ENCODE results near the gene KRT7. TPM values are rescaled to one million over a fixed set of nuclear protein-coding genes. Genes with fewer than 3 reads are reported as not detected.
A peak's percentile ranks its signal among the peaks of the same experiment; 100 is the strongest.

KRT7 gene
- total RNA-seq, 1 experiment from 2014 or later = 2.3 TPM

GRCh38 chr12:52211716-52212585, 21.1 kb upstream of the KRT7 start:
- no peak for DNase-seq (ENCODE audit: low read depth)

DNA sequence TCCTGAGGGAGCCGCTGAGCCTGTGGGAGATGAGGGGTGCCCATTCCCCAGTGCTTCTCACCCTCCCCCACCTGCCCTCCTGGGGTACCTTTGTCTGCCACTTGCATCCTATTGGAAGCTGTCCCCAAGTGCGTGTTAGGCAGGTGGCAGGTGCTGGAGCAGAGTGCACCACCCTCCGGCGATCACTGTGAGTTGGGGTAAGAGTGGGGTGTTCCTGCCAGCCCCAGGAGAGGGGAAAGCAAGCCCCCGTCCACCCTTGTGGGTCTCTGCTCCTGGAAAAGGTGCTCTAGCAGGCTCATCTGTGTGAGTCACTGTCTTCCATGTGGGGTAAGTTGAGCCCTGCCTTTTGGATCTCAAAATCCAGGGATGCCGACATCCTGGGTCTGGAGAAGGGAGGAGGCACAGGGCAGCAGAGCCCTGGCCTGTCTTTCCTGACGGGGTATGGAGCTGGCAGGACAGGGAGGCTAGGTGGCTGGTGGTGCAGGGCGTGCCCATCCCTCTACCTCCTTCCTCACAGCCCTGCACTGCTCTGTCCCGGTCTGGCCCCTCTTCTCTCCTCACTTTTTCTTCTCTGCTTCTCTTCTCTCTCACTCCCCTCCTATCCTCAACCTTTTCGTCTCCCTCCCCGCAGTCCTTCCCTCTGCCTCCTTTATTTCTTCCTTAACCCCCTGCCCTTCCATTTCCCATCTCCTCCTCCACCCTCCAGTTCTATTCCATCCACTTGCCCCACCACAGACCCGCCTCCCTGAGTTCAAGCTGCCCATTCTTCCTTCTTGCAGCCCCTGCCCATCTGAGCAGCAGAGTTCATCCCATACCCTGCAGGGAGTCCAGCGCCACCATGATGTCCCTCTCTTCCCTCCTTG, 20.1 kb upstream of the KRT7 start:
- DNase-seq (ENCODE audit: low read depth) = no peak

DNA sequence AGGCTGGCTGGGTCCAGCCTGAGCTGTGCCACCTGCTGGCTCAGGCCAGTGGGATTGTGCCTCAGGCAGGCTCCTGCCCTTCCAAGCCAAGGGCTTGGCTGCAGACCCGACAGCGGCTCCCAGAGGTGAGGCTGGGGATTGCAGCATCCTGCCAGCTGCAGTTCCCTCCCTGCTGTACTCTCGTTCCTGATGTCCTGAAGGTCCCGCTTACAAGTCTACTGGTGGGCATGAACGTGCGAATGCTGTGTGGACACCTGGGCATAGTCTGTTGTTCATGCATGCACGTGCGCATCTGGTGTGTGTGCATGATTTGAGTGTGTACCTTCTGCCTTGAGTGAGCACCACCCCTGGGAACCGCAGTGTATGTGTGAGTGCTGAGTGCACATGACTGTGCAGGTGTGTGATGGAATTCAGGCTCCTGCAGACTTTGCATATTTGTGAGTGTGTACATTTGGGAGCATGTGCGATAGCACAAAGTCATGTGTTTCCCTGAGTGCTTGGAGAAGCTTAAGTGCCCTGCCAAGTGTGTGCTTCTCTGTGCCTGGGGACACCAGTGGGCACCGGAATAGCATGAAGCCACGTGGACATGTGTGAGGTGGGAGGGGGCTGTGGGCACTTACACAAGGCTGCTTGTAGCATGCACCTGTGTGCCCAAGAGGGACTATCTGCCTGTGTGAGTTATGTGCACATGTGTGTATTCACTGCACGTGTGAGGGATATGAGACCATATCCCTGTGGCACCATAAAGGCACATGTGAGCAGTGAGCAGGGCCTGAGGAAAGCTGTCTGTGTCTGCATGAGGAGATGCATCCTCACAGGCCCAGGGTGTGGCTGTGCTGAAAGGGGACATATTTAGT, 19.3 kb upstream of the KRT7 start:
- peak; percentile 69 for DNase-seq (ENCODE audit: low read depth)

DNA sequence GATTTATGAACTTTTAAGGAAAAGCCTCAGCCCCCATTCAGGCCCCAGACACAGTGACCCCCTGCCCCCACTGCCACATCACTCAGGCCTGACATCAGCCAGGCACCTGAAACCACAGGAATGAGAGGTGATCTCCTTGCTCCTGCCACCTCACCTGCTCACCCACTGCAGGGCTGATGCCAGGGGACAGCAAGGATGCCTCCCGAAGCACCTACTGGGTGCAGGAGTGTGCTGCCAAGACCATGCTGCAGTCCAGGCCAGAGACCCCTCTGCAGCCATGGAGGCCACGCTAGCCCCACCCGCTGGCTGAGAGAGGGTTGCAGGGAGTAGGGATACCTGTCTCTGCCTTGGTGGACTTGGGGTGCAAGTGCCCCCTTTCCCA, 18.6 kb upstream of the KRT7 start:
- DNase-seq (ENCODE audit: low read depth) = no peak

DNA sequence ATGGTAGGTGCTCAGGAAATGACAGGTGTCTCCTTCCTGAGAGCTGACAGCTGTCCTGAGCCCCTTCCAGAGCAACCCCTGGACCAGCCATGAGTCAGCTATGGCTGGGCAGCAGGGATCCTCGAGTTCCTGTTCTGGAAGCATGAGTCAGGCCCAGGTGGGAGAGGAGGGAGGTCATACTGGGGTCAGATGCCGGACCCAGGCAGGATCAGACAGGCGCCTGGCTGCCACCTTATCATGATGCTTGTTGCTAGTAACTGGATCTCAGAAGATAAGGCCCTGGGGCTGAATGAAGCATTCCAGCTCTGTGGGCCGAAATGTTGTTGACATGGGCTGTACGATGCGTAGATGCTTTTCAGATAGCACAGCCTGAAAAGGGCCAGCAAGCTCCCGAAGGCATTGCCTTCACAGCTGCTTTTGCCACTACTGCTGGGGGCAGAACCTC, 17.4 kb upstream of the KRT7 start:
- peak; percentile 94 for DNase-seq (ENCODE audit: low read depth)

- no peak for DNase-seq (ENCODE audit: low read depth)
These were observed 16.9 kb upstream of the KRT7 start for GRCh38 chr12:52216100-52216499.

DNA sequence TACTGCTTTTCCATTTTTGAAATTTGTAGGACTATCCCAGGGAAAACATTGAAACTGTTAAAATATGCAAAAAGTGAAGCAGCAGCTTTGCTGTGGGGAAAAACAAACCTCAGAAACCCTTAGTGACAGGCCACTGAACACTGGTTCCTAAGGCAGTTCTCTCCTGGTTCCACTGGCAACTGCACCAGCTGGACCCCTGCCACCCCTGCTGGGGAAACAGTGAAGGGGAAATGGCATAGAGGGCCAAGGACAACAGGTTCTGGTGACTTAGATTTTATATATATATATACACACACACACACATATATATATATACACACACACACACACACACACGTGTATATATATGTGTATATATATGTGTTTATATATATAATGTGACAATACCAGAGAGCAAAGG, 16.2 kb upstream of the KRT7 start:
- DNase-seq (ENCODE audit: low read depth) = no peak

DNA sequence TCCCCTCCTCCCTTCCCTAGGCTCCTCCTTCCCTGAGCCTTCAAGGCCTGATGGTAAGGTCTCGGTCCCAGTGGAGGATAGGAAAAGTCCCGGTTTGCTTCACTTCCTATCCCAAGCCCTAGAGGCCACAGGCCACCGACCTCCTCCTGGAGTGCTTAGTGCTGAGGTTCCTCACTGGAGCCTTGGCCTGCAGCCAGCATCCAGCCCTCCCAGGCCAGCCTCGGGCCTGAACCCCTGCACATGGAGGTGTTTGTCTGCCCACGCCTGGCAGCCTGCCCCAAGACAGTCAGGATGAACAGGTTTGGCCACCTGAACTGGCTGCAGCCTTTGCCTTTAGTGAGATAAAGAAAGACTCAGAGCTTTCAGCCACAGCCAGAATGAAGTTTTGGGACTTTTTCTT, 15.8 kb upstream of the KRT7 start:
- DNase-seq (ENCODE audit: low read depth) = no peak

GRCh38 chr12:52218001-52218400, 15.0 kb upstream of the KRT7 start:
- DNase-seq (ENCODE audit: low read depth) = no peak

- no peak for DNase-seq (ENCODE audit: low read depth)
These were observed 12.6 kb upstream of the KRT7 start for GRCh38 chr12:52220477-52220876.

DNA sequence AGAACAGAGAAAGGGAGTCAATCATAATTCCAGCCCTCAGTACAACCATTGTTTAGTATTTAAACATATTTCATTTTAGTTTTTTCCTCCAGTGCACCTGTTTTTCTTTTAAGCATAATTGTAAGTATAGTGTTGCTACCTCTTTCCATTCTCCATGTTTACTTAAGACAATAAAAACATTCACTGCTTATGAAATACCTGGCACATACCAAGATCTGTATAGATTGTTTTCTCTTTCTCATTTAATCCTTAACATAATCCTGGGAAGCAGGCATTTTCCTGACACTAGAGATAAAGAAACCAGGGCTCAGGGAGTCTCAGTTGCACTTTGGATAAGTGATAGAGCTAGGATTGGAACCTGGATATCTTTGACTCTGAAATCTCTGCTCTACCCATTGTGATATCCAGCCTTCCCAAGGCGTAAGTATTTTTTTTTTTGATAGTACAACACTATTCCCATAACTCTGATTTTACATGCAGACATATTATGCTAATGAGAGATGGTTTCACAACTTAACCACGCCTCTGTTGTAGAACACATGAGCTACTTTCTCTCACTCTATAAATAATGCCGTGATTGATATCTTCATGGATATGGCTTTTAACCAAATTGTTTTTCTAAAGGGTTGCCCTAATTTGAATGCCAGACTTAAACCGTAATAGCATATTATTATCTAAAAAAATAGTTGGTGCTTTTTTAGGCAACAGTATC, 11.8 kb upstream of the KRT7 start:
- no peak for DNase-seq (ENCODE audit: low read depth)

DNA sequence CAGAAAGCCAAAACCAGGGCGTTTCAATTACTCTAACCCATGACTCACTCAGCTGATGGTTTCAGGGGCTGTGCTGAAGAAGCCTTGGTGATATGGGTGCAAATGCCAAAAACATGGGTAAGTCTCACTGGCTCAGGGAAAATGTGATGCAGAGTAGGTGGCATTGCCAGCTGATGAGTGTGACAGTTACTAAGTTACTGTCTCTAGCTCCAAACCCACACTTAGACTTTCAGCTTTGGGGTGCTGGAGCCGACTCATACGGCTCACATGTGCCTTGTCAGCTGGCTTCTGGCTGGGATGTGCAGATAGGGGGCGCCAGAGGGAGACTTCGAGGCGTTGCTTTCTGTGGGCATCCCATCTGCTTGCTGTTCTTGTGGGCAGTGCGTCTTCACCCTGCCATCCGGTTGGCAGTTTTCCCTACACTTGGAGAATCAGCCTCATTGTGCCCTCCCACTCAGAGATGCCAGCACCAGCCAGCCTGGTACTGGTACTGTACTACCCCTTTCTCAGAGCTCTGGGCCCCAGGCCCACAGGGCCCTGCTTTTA, 11.1 kb upstream of the KRT7 start:
- DNase-seq (ENCODE audit: low read depth) = peak; percentile 61

GRCh38 chr12:52222692-52223091, 10.4 kb upstream of the KRT7 start:
- no peak for DNase-seq (ENCODE audit: low read depth)

- DNase-seq (ENCODE audit: low read depth) = peak; percentile 61
These were observed 9.5 kb upstream of the KRT7 start for GRCh38 chr12:52223406-52224039.

DNA sequence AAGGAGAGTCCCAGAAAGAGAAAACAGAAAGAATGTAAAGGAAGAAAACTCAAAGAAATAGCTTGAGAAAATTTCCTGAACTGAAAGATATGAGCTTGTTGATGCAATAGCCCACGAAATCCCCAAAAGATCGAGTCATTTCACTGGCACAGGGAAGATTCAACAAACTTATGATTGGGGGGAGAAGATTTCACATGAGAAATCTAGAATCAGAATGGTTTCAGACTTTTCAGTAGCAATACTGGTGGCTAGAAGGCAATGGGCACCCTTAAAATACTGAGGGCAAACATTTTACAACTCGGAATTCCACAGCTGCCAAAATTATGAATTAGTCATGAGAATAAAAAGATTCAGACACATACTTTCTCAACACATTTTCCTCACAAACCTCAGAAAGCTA, 8.9 kb upstream of the KRT7 start:
- DNase-seq (ENCODE audit: low read depth) = no peak

DNA sequence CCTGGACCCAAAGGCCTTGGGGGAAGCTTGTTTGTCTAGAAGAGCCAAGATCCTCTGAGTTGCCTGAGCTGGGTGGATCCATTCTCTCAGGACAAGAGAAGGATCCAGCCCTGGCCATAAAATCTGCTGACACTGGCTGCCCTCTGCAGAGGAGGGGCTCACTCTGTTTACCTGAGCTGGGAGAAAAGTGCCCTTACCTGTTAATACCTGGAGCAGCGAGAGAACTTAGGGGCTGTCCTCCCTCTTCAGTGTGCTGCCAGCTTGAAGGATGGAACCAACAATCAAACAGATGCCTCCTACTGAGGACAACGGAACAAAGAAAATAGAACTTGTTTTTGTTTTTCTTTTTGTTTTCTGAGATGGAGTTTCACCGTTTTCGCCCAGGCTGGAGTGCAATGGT, 7.3 kb upstream of the KRT7 start:
- DNase-seq (ENCODE audit: low read depth) = no peak

DNA sequence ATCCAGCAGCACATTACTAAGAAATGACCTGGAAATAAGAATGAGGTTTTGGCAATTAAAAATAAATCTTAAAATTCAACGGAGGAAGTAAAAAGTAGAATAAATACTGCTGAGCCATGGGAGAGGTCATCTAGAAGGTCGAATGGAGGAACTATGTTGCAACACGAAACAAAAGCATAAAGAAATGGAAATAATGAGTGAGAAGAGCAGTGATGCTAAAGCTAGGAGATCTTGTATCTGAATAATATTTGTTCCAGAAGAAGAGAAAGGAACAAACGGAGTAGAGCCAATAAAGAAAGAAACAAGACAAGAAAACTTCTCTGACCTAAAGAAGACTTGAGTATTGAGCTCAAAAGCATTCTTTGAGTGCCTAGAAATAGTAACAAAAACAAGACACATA, 6.6 kb upstream of the KRT7 start:
- no peak for DNase-seq (ENCODE audit: low read depth)

DNA sequence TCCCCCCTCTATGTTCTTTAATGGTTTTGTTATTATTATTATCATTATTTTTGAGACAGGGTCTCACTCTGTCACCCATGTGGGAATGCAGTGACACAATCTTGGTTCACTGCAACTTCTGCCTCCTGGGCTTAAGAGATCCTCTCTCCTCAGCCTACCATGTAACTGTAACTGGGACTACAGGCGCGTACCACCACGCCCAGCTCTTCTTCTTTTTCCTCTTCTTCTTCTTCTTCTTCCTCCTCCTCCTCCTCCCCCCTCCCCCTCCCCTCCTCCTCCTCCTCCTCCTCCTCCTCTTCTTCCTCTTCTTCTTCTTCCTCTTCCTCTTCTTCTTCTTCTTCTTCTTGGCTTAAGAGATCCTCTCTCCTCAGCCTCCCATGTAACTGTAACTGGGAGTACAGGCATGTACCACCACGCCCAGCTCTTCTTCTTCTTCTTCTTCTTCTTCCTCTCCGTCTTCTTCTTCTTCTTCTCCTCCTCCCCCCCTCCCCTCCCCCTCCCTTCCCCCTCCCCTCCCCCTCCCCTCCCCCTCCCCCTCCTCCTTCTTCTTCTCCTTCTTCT, 5.4 kb upstream of the KRT7 start:
- no peak for DNase-seq (ENCODE audit: low read depth)

DNA sequence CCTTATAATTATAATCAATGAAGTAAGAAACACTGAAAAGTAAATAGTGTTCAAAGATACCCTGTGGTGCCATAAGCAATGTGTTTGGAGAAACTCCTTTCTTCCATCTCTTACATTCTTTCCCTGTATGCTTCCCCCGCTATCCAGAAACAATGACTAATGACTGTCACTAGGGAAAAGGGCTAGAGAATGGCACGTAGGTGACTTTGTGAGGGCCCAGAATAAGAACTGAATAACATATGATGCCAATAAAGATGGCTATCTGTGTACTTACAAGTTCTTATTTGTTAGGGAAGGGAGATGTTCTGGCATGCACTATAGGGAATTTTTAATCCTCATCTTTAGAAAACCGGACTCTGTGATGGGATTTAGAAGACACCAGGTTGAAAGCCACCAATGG, 4.7 kb upstream of the KRT7 start:
- no peak for DNase-seq (ENCODE audit: low read depth)

- DNase-seq (ENCODE audit: low read depth) = no peak
These were observed 4.1 kb upstream of the KRT7 start for GRCh38 chr12:52228931-52229330.

All from RPMI7951 (cell line).